Stimulated activated CD8-positive, alpha-beta memory T cell treated with anti-CD3 and anti-CD28 coated beads, Interleukin-4, amount 100 ng/mL, for 4 hours (primary cell): Measurements from ENCODE around the gene SLC4A8.
"Not testable (repeated sequence)": the region's sequence is repeated elsewhere in the genome, so short reads cannot be mapped to it uniquely, and the experiment has no call there.

Source experiments
- DNase-seq, 2 donors: peaks; one replicate each; pipeline ENCODE4 v3.0.0-alpha.2; 2020; ENCODE audit warnings: low read depth in 2 of 2, low spot score in 1 of 2

The SLC4A8 gene

GRCh38 chr12:51475543-51475942, 50.9 kb downstream of the SLC4A8 start:
- no peak for DNase-seq

GRCh38 chr12:51480978-51481377, 56.3 kb downstream of the SLC4A8 start:
- no peak for DNase-seq

- no peak for DNase-seq
Measured at GRCh38 chr12:51482929-51483697, 58.5 kb downstream of the SLC4A8 start.

GRCh38 chr12:51484119-51484518, 59.5 kb downstream of the SLC4A8 start:
- DNase-seq = no peak

- DNase-seq = no peak
Measured at GRCh38 chr12:51488281-51488680, 63.6 kb downstream of the SLC4A8 start.

GRCh38 chr12:51493281-51493680, 68.7 kb downstream of the SLC4A8 start:
- DNase-seq = no peak

- no peak for DNase-seq
Measured at GRCh38 chr12:51496895-51497294, 72.3 kb downstream of the SLC4A8 start.

GRCh38 chr12:51504851-51505250, 80.2 kb downstream of the SLC4A8 start:
- DNase-seq = no peak

- DNase-seq = no peak
Measured at GRCh38 chr12:51505360-51506105, 80.9 kb downstream of the SLC4A8 start.

GRCh38 chr12:51507178-51507577, 82.5 kb downstream of the SLC4A8 start:
- no peak for DNase-seq

- DNase-seq = no peak
Measured at GRCh38 chr12:51508285-51508684, 83.7 kb downstream of the SLC4A8 start.

- no peak for DNase-seq
Measured at GRCh38 chr12:51511546-51512260, 87.1 kb downstream of the SLC4A8 start.

- DNase-seq = no peak
Measured at GRCh38 chr12:51512438-51512837, 87.8 kb downstream of the SLC4A8 start.

- DNase-seq = not testable (repeated sequence)
Measured at GRCh38 chr12:51515037-51515436, 90.4 kb downstream of the SLC4A8 start.

GRCh38 chr12:51517316-51517715, 92.7 kb downstream of the SLC4A8 start:
- DNase-seq = no peak

GRCh38 chr12:51517800-51518199, 93.2 kb downstream of the SLC4A8 start:
- no peak for DNase-seq

GRCh38 chr12:51519755-51520154, 95.1 kb downstream of the SLC4A8 start:
- DNase-seq = no peak

- DNase-seq = no peak
Measured at GRCh38 chr12:51520576-51521325, 96.1 kb downstream of the SLC4A8 start.

GRCh38 chr12:51521554-51522276, 97.1 kb downstream of the SLC4A8 start:
- DNase-seq = no peak

- DNase-seq = no peak
Measured at GRCh38 chr12:51522696-51523095, 98.1 kb downstream of the SLC4A8 start.
